K562 (cell line): Measurements from ENCODE around the gene GGNBP2. TPM values are rescaled to one million over a fixed set of nuclear protein-coding genes. Genes with fewer than 3 reads are reported as not detected.
A peak's percentile ranks its signal among the peaks of the same experiment; 100 is the strongest.

Experiments
- ARID4B ChIP-seq: sonication (generic); formaldehyde crosslinking; IDR thresholded peaks from 2 replicates; pipeline ENCODE4 v1.8.0; 2022; ENCODE audit warnings: mild to moderate bottlenecking, missing genetic modification reagents
- DLX4 ChIP-seq: fragments of 250-450 bp; sonication (Bioruptor Pico); IDR thresholded peaks from 2 replicates; pipeline ENCODE4 v1.6.1; 2021; ENCODE audit warnings: mild to moderate bottlenecking
- NBN ChIP-seq: fragments of 450-650 bp; IDR thresholded peaks from 2 replicates; pipeline ENCODE4 v1.6.1; 2016; ENCODE audit warnings: low read depth, mild to moderate bottlenecking
- SMARCC2 ChIP-seq: fragments of 450-650 bp; IDR thresholded peaks from 2 replicates; pipeline ENCODE4 v1.6.1; 2017; ENCODE audit warnings: antibody characterized with exemption, moderate library complexity, mild to moderate bottlenecking, low read depth
- polyA plus RNA-seq, 8 experiments: library from polyadenylated mRNA; depleted of rRNA in 4 of 8; stranded (reverse) in 5 of 8; unstranded in 3 of 8; fragments of >200 nt; fragmentation: Nextera tagmentation in 2 of 8; fragmentation: Illumina TruSeq in 1 of 8; extraction: Ambion mirVana in 2 of 8; extraction: Trizol in 1 of 8; gene quantifications; 2 replicates each; pipeline versions ENCODE4 v1.2.1 to v1.2.3, GENCODE V29; 2011 to 2014; ENCODE audit warnings: inconsistent platforms in 1 of 8, missing spikeins in 1 of 8
- total RNA-seq, 7 experiments: library from RNA; depleted of rRNA in 6 of 7; stranded (reverse); fragments of >200 nt in 6 of 7; fragmentation: Illumina TruSeq in 2 of 7; extraction: Trizol in 2 of 7; gene quantifications; 2 replicates each; pipeline versions ENCODE4 v1.2.1 to v1.2.3, GENCODE V29; 2011 to 2021; ENCODE audit warnings: low replicate concordance in 1 of 7
- TF ChIP-seq, protein P1 (sequence below): fragments of 450-650 bp; IDR thresholded peaks from 2 replicates; pipeline ENCODE4 v1.6.1; 2016; ENCODE audit warnings: mild to moderate bottlenecking, moderate library complexity
- TF ChIP-seq, protein P2 (sequence below): fragments of 450-650 bp; IDR thresholded peaks from 2 replicates; pipeline ENCODE4 v1.7.1; 2018; ENCODE audit warnings: mild to moderate bottlenecking, low read depth; ENCODE audit not compliant: partially characterized antibody

The GGNBP2 gene
- total and polyA plus RNA-seq, 9 of the 15 experiments (the other 6 are each of a cell fraction or from before 2014, with no cell fraction given): 35.7 to 96.6 (median 64.1) TPM

DNA sequence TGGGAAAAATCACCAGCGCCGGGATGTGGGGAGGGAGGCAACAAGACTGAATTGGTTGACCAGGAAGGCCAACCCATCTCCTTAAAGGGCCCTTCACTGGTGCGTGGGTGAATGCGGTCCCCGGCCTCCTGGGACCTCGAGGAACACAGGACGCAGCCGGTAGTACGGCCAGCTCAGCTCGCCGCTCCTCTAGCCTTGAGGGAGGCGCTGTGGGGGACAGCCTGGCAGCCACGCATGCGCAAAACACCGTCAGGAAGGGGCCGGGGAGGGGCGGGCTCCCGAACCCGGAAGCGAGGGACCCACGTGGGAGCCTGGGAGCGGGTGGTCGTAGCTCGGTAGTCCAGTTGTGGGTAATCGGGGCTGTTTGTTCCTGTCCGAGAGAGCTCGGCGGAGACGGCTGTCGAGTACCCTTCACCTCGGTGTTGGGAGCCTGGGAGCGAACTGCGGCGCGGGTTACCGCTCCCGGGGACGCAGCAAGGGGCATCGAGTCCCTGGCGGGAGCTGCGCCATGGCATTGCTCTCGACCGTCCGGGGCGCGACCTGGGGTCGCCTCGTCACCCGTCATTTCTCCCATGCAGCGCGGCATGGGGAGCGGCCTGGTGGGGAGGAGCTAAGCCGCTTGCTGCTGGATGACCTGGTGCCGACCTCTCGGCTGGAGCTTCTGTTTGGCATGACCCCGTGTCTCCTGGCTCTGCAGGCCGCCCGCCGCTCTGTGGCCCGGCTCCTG lies 56.7 kb downstream of the GGNBP2 start, which contains the start of gene MRM1 (continued):
- TF ChIP-seq, protein P1, sequence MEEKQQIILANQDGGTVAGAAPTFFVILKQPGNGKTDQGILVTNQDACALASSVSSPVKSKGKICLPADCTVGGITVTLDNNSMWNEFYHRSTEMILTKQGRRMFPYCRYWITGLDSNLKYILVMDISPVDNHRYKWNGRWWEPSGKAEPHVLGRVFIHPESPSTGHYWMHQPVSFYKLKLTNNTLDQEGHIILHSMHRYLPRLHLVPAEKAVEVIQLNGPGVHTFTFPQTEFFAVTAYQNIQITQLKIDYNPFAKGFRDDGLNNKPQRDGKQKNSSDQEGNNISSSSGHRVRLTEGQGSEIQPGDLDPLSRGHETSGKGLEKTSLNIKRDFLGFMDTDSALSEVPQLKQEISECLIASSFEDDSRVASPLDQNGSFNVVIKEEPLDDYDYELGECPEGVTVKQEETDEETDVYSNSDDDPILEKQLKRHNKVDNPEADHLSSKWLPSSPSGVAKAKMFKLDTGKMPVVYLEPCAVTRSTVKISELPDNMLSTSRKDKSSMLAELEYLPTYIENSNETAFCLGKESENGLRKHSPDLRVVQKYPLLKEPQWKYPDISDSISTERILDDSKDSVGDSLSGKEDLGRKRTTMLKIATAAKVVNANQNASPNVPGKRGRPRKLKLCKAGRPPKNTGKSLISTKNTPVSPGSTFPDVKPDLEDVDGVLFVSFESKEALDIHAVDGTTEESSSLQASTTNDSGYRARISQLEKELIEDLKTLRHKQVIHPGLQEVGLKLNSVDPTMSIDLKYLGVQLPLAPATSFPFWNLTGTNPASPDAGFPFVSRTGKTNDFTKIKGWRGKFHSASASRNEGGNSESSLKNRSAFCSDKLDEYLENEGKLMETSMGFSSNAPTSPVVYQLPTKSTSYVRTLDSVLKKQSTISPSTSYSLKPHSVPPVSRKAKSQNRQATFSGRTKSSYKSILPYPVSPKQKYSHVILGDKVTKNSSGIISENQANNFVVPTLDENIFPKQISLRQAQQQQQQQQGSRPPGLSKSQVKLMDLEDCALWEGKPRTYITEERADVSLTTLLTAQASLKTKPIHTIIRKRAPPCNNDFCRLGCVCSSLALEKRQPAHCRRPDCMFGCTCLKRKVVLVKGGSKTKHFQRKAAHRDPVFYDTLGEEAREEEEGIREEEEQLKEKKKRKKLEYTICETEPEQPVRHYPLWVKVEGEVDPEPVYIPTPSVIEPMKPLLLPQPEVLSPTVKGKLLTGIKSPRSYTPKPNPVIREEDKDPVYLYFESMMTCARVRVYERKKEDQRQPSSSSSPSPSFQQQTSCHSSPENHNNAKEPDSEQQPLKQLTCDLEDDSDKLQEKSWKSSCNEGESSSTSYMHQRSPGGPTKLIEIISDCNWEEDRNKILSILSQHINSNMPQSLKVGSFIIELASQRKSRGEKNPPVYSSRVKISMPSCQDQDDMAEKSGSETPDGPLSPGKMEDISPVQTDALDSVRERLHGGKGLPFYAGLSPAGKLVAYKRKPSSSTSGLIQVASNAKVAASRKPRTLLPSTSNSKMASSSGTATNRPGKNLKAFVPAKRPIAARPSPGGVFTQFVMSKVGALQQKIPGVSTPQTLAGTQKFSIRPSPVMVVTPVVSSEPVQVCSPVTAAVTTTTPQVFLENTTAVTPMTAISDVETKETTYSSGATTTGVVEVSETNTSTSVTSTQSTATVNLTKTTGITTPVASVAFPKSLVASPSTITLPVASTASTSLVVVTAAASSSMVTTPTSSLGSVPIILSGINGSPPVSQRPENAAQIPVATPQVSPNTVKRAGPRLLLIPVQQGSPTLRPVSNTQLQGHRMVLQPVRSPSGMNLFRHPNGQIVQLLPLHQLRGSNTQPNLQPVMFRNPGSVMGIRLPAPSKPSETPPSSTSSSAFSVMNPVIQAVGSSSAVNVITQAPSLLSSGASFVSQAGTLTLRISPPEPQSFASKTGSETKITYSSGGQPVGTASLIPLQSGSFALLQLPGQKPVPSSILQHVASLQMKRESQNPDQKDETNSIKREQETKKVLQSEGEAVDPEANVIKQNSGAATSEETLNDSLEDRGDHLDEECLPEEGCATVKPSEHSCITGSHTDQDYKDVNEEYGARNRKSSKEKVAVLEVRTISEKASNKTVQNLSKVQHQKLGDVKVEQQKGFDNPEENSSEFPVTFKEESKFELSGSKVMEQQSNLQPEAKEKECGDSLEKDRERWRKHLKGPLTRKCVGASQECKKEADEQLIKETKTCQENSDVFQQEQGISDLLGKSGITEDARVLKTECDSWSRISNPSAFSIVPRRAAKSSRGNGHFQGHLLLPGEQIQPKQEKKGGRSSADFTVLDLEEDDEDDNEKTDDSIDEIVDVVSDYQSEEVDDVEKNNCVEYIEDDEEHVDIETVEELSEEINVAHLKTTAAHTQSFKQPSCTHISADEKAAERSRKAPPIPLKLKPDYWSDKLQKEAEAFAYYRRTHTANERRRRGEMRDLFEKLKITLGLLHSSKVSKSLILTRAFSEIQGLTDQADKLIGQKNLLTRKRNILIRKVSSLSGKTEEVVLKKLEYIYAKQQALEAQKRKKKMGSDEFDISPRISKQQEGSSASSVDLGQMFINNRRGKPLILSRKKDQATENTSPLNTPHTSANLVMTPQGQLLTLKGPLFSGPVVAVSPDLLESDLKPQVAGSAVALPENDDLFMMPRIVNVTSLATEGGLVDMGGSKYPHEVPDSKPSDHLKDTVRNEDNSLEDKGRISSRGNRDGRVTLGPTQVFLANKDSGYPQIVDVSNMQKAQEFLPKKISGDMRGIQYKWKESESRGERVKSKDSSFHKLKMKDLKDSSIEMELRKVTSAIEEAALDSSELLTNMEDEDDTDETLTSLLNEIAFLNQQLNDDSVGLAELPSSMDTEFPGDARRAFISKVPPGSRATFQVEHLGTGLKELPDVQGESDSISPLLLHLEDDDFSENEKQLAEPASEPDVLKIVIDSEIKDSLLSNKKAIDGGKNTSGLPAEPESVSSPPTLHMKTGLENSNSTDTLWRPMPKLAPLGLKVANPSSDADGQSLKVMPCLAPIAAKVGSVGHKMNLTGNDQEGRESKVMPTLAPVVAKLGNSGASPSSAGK: peak; percentile 55
- TF ChIP-seq DLX4 (CRISPR knock-in tag) (no peak), SMARCC2 (no peak), NBN (no peak), ARID4B (CRISPR knock-in tag) (peak; percentile 93)
- TF ChIP-seq, protein P2, sequence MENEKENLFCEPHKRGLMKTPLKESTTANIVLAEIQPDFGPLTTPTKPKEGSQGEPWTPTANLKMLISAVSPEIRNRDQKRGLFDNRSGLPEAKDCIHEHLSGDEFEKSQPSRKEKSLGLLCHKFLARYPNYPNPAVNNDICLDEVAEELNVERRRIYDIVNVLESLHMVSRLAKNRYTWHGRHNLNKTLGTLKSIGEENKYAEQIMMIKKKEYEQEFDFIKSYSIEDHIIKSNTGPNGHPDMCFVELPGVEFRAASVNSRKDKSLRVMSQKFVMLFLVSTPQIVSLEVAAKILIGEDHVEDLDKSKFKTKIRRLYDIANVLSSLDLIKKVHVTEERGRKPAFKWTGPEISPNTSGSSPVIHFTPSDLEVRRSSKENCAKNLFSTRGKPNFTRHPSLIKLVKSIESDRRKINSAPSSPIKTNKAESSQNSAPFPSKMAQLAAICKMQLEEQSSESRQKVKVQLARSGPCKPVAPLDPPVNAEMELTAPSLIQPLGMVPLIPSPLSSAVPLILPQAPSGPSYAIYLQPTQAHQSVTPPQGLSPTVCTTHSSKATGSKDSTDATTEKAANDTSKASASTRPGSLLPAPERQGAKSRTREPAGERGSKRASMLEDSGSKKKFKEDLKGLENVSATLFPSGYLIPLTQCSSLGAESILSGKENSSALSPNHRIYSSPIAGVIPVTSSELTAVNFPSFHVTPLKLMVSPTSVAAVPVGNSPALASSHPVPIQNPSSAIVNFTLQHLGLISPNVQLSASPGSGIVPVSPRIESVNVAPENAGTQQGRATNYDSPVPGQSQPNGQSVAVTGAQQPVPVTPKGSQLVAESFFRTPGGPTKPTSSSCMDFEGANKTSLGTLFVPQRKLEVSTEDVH: peak; percentile 84
